Panc1 (cell line): ENCODE results near the gene PSMD12. TPM values are rescaled to one million over a fixed set of nuclear protein-coding genes. Genes with fewer than 3 reads are reported as not detected.

Source experiments
- ATAC-seq: fragments of 200-7000 bp; cut with Tn5 transposase; 2 replicates; pipeline ENCODE4 v1.9.1; 2020; ENCODE audit warnings: mild to moderate bottlenecking, moderate library complexity
- BruUV-seq: library from RNA; stranded (reverse); fragments of 400-500 nt; replicated peaks from 2 replicates; lab custom pipeline; 2021; lab: Mats Ljungman, UMichigan
- CTCF ChIA-PET: fragments of 300-600 bp; sonication (Branson Sonifier 250); formaldehyde crosslinking; loops from one replicate; lab custom pipeline; 2022; ENCODE audit warnings: antibody characterized with exemption; lab: Charles Lee
- POLR2A ChIA-PET: fragments of 300-600 bp; sonication (Branson Sonifier 250); formaldehyde crosslinking; loops from one replicate; lab custom pipeline; 2022; ENCODE audit warnings: antibody characterized with exemption; lab: Charles Lee
- DNase-seq: peaks from one replicate; pipeline ENCODE4 v3.0.0-alpha.2; 2010; ENCODE audit warnings: low read depth, low spot score
- H3K27ac ChIP-seq: 2 replicates; pipeline ENCODE4 v1.5.1; 2011; ENCODE audit warnings: mild to moderate bottlenecking, low read length, inconsistent platforms
- H3K27me3 ChIP-seq: fragments of 200-500 bp; sonication (Bioruptor generic); 2 replicates; pipeline ENCODE4 v1.6.0; 2014; ENCODE audit warnings: low read length, inconsistent platforms; ENCODE audit not compliant: control insufficient read depth, insufficient read depth
- H3K36me3 ChIP-seq: fragments of 200-500 bp; sonication (Bioruptor generic); 2 replicates; pipeline ENCODE4 v1.5.1; 2014; ENCODE audit warnings: inconsistent platforms, mild to moderate bottlenecking, low read length, moderate library complexity; ENCODE audit not compliant: control insufficient read depth, insufficient read depth
- H3K4me1 ChIP-seq: 2 replicates; pipeline ENCODE4 v1.5.1; 2011; ENCODE audit warnings: inconsistent platforms, mild to moderate bottlenecking, low read length, moderate library complexity; ENCODE audit not compliant: control insufficient read depth, insufficient read depth
- H3K4me3 ChIP-seq, 2 experiments: 2 replicates each; pipeline ENCODE4 v1.5.1; 2011 to 2012; ENCODE audit warnings: low read depth in 2 of 2, low read length in 2 of 2, mild to moderate bottlenecking in 2 of 2, inconsistent platforms in 1 of 2, moderate library complexity in 1 of 2
- H3K9me3 ChIP-seq: fragments of 200-500 bp; sonication (Bioruptor generic); 2 replicates; pipeline ENCODE4 v1.5.1; 2014; ENCODE audit warnings: low read depth, mild to moderate bottlenecking, inconsistent platforms, low read length, moderate library complexity; ENCODE audit not compliant: control insufficient read depth, insufficient read depth
- CTCF ChIP-seq: fragments of 450-650 bp; IDR thresholded peaks from 2 replicates; pipeline ENCODE4 v1.5.1; 2017; ENCODE audit warnings: mild to moderate bottlenecking
- POLR2AphosphoS5 ChIP-seq: IDR thresholded peaks from 2 replicates; pipeline ENCODE4 v1.6.1; 2012; ENCODE audit warnings: mild to moderate bottlenecking, low read depth, low read length, moderate library complexity
- REST ChIP-seq, 2 experiments: IDR thresholded peaks; 2 replicates each; pipeline ENCODE4 v1.6.1; 2011 to 2012; ENCODE audit warnings: low read depth in 2 of 2, control low read depth in 1 of 2, low read length in 1 of 2, mild to moderate bottlenecking in 1 of 2, moderate library complexity in 1 of 2; ENCODE audit not compliant: insufficient read depth in 1 of 2
- SIN3A ChIP-seq: IDR thresholded peaks from 2 replicates; pipeline ENCODE4 v1.6.1; 2012; ENCODE audit warnings: low read depth, mild to moderate bottlenecking, low read length, moderate library complexity, borderline replicate concordance; ENCODE audit not compliant: insufficient read depth
- TCF7L2 ChIP-seq: IDR thresholded peaks from 2 replicates; pipeline ENCODE4 v1.6.1; 2011; ENCODE audit warnings: mild to moderate bottlenecking, low read depth, low read length, inconsistent platforms
- in situ Hi-C: cut with HindIII; loops from 2 replicates; pipeline ENCODE4 v1.10.0; 2016; ENCODE audit warnings: low sequenced_read_pairs, low pct_unique_long_range_greater_than_20kb
- intact Hi-C: fragments of 100-400 bp; cut with micrococcal nuclease; formaldehyde crosslinking; loops from one replicate; pipeline ENCODE4 v1.10.0; 2022; ENCODE audit not compliant: unreplicated experiment
- total RNA-seq: library from RNA; stranded (reverse); gene quantifications from one replicate; pipeline ENCODE4 v1.2.1, GENCODE V29; 2021; ENCODE audit not compliant: unreplicated experiment

PSMD12 gene
- total RNA-seq, 1 experiment from 2014 or later, result 50.2 TPM

GRCh38 chr17:67413388-67413787 lies 47.0 kb upstream of the PSMD12 start:
- no TSS peak for BruUV-seq
- POLR2A ChIA-PET, result no interaction called here
- no peak overlapping the region for H3K4me3 ChIP-seq
- in situ Hi-C loops, result no loop called here
- H3K27me3 ChIP-seq, result no peaks in the 10 kb centered on the region
- DNase-seq (no peak), ATAC-seq (no peak)
- intact Hi-C loops, result no loop called here
- no peak overlapping the region for H3K27ac ChIP-seq
- H3K36me3 ChIP-seq, result no peaks in the 10 kb centered on the region
- H3K4me1 ChIP-seq, result peaks cover 12% of the 10 kb centered on the region
- TF ChIP-seq SIN3A (no peak), CTCF (no peak), TCF7L2 (no peak), REST (IDR thresholded peaks at IDR 0.05; ENCODE audit: insufficient read depth in 1 of 2, low read depth in 2 of 2, low read length in 1 of 2) (no peak), POLR2AphosphoS5 (no peak)
- H3K9me3 ChIP-seq, result no peaks in the 10 kb centered on the region
- CTCF ChIA-PET, result no interaction called here

GRCh38 chr17:67412941-67413340 lies 46.6 kb upstream of the PSMD12 start:
- Histone ChIP-seq H3K4me3 (no peak overlapping the region), H3K36me3 (no peaks in the 10 kb centered on the region), H3K27me3 (no peaks in the 10 kb centered on the region), H3K4me1 (peaks cover 8% of the 10 kb centered on the region), H3K9me3 (no peaks in the 10 kb centered on the region), H3K27ac (no peak overlapping the region)
- ATAC-seq (no peak), DNase-seq (no peak)
- intact Hi-C loops (no loop called here), in situ Hi-C loops (no loop called here)
- POLR2A ChIA-PET, result no interaction called here
- TF ChIP-seq TCF7L2 (no peak), POLR2AphosphoS5 (no peak), SIN3A (no peak), REST (IDR thresholded peaks at IDR 0.05; ENCODE audit: insufficient read depth in 1 of 2, low read depth in 2 of 2, low read length in 1 of 2) (no peak), CTCF (no peak)
- CTCF ChIA-PET, result no interaction called here
- no TSS peak for BruUV-seq
